Osteocyte (in vitro differentiated cells): ENCODE data around the gene PLEKHA3. TPM values are rescaled to one million over a fixed set of nuclear protein-coding genes. Genes with fewer than 3 reads are reported as not detected.

Experiments used
- DNase-seq: peaks from one replicate; pipeline ENCODE4 v3.0.0; 2021; ENCODE audit warnings: mixed read lengths; ENCODE audit not compliant: unreplicated experiment; ENCODE audit errors: extremely low spot score
- H3K27ac Mint-ChIP-seq: one replicate; pipeline ENCODE4 v1.8.0; 2021; ENCODE audit warnings: mild to moderate bottlenecking, mixed read lengths; ENCODE audit not compliant: unreplicated experiment
- H3K27me3 Mint-ChIP-seq: one replicate; pipeline ENCODE4 v1.8.0; 2021; ENCODE audit warnings: mixed read lengths; ENCODE audit not compliant: unreplicated experiment
- H3K36me3 Mint-ChIP-seq: one replicate; pipeline ENCODE4 v1.8.0; 2021; ENCODE audit warnings: mixed read lengths; ENCODE audit not compliant: unreplicated experiment
- H3K4me1 Mint-ChIP-seq: one replicate; pipeline ENCODE4 v1.8.0; 2021; ENCODE audit warnings: mixed read lengths; ENCODE audit not compliant: unreplicated experiment
- H3K4me3 Mint-ChIP-seq: one replicate; pipeline ENCODE4 v1.8.0; 2021; ENCODE audit warnings: mild to moderate bottlenecking, moderate library complexity, mixed read lengths; ENCODE audit not compliant: unreplicated experiment
- H3K9me3 Mint-ChIP-seq: one replicate; pipeline ENCODE4 v1.8.0; 2021; ENCODE audit warnings: mixed read lengths; ENCODE audit not compliant: unreplicated experiment
- total RNA-seq: library from RNA; stranded (reverse); gene quantifications from 2 replicates; pipeline ENCODE4 v1.2.1, GENCODE V29; 2021
- TF ChIP-seq, protein P1 (sequence below): fragments of 200-600 bp; sonication (generic); IDR thresholded peaks from 2 replicates; pipeline ENCODE4 v1.5.0; 2021; ENCODE audit warnings: antibody characterized with exemption, mild to moderate bottlenecking, moderate library complexity

Gene PLEKHA3
- total RNA-seq, 1 donor from 2014 or later = 29.1 TPM

- no peak for DNase-seq
- H3K36me3 Mint-ChIP-seq = peaks cover 31% of the 10 kb centered on the region
These were observed 5.1 kb downstream of the PLEKHA3 start for GRCh38 chr2:178485356-178485755.

DNA sequence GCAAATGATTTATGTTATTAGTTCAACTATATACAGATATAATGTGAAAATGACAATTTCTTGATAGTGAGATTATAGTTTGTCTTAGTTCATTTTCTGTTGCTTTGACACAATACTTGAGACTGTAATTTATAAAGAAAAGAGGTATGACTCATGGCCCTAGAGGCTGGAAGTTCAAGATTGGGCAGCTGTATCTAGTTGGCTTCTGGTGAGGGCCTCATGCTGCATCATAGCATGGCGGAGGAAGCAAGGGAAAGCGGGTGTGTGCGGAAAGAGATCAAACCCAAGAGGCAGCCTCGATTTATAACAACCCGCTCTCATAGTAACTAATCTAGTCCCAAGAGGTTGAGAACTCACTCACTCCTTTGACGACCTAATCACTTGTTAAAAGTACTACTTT lies 11.4 kb downstream of the PLEKHA3 start:
- Mint-ChIP-seq H3K36me3 (peaks cover 57% of the 10 kb centered on the region), H3K4me3 (no peak overlapping the region)
- TF ChIP-seq, protein P1, sequence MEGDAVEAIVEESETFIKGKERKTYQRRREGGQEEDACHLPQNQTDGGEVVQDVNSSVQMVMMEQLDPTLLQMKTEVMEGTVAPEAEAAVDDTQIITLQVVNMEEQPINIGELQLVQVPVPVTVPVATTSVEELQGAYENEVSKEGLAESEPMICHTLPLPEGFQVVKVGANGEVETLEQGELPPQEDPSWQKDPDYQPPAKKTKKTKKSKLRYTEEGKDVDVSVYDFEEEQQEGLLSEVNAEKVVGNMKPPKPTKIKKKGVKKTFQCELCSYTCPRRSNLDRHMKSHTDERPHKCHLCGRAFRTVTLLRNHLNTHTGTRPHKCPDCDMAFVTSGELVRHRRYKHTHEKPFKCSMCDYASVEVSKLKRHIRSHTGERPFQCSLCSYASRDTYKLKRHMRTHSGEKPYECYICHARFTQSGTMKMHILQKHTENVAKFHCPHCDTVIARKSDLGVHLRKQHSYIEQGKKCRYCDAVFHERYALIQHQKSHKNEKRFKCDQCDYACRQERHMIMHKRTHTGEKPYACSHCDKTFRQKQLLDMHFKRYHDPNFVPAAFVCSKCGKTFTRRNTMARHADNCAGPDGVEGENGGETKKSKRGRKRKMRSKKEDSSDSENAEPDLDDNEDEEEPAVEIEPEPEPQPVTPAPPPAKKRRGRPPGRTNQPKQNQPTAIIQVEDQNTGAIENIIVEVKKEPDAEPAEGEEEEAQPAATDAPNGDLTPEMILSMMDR = no peak

More at GRCh38 chr2:178485356-178485755, 5.1 kb downstream of the PLEKHA3 start:
- H3K9me3 Mint-ChIP-seq = no peaks in the 10 kb centered on the region
- H3K4me1 Mint-ChIP-seq = peaks cover 41% of the 10 kb centered on the region
- TF ChIP-seq, protein P1 = no peak
- no peak overlapping the region for H3K4me3 Mint-ChIP-seq
- no peaks in the 10 kb centered on the region for H3K27me3 Mint-ChIP-seq
- no peak overlapping the region for H3K27ac Mint-ChIP-seq

GRCh38 chr2:178496049-178496448 lies 15.8 kb downstream of the PLEKHA3 start:
- H3K9me3 Mint-ChIP-seq = no peaks in the 10 kb centered on the region
- H3K36me3 Mint-ChIP-seq = peaks cover 55% of the 10 kb centered on the region
- no peak overlapping the region for H3K4me3 Mint-ChIP-seq
- TF ChIP-seq, protein P1 = no peak
- no peaks in the 10 kb centered on the region for H3K4me1 Mint-ChIP-seq
- no peaks in the 10 kb centered on the region for H3K27me3 Mint-ChIP-seq
- no peak overlapping the region for H3K27ac Mint-ChIP-seq
- no peak for DNase-seq

More for the DNA sequence above, 11.4 kb downstream of the PLEKHA3 start:
- Mint-ChIP-seq H3K27ac (no peak overlapping the region), H3K4me1 (peaks cover 7% of the 10 kb centered on the region), H3K27me3 (no peaks in the 10 kb centered on the region), H3K9me3 (no peaks in the 10 kb centered on the region)
- DNase-seq = no peak

DNA sequence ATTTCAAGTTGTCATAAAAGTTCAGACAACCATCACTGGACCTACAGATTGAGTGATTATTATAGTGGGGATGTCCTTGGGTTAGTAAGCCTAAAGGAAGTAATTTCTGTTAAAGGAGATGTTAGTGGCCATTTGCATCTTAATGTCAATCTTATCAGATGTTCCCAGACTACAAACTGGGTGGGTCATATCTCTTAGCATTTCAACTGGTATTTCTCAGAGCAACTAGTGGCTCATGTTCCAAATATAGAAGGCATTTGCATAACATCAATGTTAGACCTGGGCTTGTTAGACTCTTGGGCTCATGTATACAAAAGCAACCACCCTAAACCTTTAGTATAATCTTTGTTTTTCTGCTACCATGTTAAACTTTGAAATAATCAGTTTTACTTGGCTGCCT lies 17.9 kb downstream of the PLEKHA3 start:
- no peak for DNase-seq
- TF ChIP-seq, protein P1 = no peak
- peaks cover 61% of the 10 kb centered on the region for H3K36me3 Mint-ChIP-seq
- no peaks in the 10 kb centered on the region for H3K27me3 Mint-ChIP-seq
- H3K4me3 Mint-ChIP-seq = no peak overlapping the region
- H3K27ac Mint-ChIP-seq = no peak overlapping the region
- H3K4me1 Mint-ChIP-seq = no peaks in the 10 kb centered on the region
- H3K9me3 Mint-ChIP-seq = no peaks in the 10 kb centered on the region

GRCh38 chr2:178499640-178500039 lies 19.4 kb downstream of the PLEKHA3 start:
- no peak overlapping the region for H3K27ac Mint-ChIP-seq
- H3K36me3 Mint-ChIP-seq = peaks cover 60% of the 10 kb centered on the region
- TF ChIP-seq, protein P1 = no peak
- no peaks in the 10 kb centered on the region for H3K27me3 Mint-ChIP-seq
- DNase-seq = no peak
- H3K9me3 Mint-ChIP-seq = no peaks in the 10 kb centered on the region
- no peaks in the 10 kb centered on the region for H3K4me1 Mint-ChIP-seq
- H3K4me3 Mint-ChIP-seq = no peak overlapping the region
